Heart left ventricle (tissue), 16 donors: Measurements from ENCODE around the gene CASP4. TPM values are rescaled to one million over a fixed set of nuclear protein-coding genes. Genes with fewer than 3 reads are reported as not detected.

Experiments
- ATAC-seq, 4 donors: fragments of 200-7000 bp; cut with Tn5 transposase; one replicate each; pipeline ENCODE4 v1.9.1; 2020 to 2022; ENCODE audit warnings: moderate library complexity in 4 of 4, mild to moderate bottlenecking in 3 of 4, moderate number of reproducible peaks in 1 of 4
- DNase-seq, 5 donors: peaks; one replicate each; pipeline ENCODE4 v3.0.0-alpha.2; 2020
- H3K27ac ChIP-seq, 12 donors: fragments of 200-600 bp; sonication (generic) in 4 of 12; one replicate each; pipeline versions ENCODE4 v1.5.0 to v1.8.0; 2016 to 2022; ENCODE audit warnings: mild to moderate bottlenecking in 2 of 12
- H3K27me3 ChIP-seq, 9 donors: fragments of 200-600 bp; sonication (generic) in 2 of 9; one replicate each; pipeline versions ENCODE4 v1.5.1 to v1.8.0; 2016 to 2022; ENCODE audit warnings: mild to moderate bottlenecking in 3 of 9
- H3K36me3 ChIP-seq, 9 donors: fragments of 200-600 bp; sonication (generic) in 2 of 9; one replicate each; pipeline versions ENCODE4 v1.5.0 to v1.8.0; 2018 to 2022; ENCODE audit warnings: mild to moderate bottlenecking in 2 of 9
- H3K4me1 ChIP-seq, 12 donors: fragments of 200-600 bp; sonication (generic) in 4 of 12; one replicate each; pipeline versions ENCODE4 v1.5.0 to v1.8.0; 2016 to 2022; ENCODE audit warnings: mild to moderate bottlenecking in 3 of 12
- H3K4me3 ChIP-seq, 12 donors: fragments of 200-600 bp; sonication (generic) in 4 of 12; one replicate each; pipeline versions ENCODE4 v1.5.0 to v1.8.0; 2017 to 2022; ENCODE audit warnings: mild to moderate bottlenecking in 9 of 12, moderate library complexity in 4 of 12
- H3K9me3 ChIP-seq, 12 donors: fragments of 200-600 bp; sonication (generic) in 4 of 12; one replicate each; pipeline versions ENCODE4 v1.5.0 to v1.8.0; 2016 to 2022; ENCODE audit warnings: mild to moderate bottlenecking in 1 of 12
- POLR2A ChIP-seq, 2 donors: fragments of 450-650 bp; IDR thresholded peaks; one replicate each; pipeline ENCODE4 v1.6.1; 2017; ENCODE audit warnings: antibody characterized with exemption in 2 of 2, mild to moderate bottlenecking in 2 of 2, moderate library complexity in 2 of 2
- WGBS, 4 donors: extraction: QIAGEN DNeasy Blood & Tissue Kit in 2 of 4; methylation state at CpG; one replicate each; pipeline versions ENCODE4 v1.1.5 to v1.1.7; 2013 to 2018; 5-methylcytosine and 5-hydroxymethylcytosine counted together
- intact Hi-C, 10 donors: fragments of 100-400 bp; cut with DNase I; formaldehyde crosslinking; loops; one replicate each; pipeline versions ENCODE4 v1.11.1 to v1.14.2; 2022
- polyA plus RNA-seq, 2 donors: library from polyadenylated mRNA; stranded (reverse); fragments of 200-250 nt; gene quantifications; one replicate each; pipeline ENCODE4 v1.2.3, GENCODE V29; 2013
- total RNA-seq, 9 donors: library from RNA; depleted of rRNA in 2 of 9; stranded (reverse); fragments of >200 nt in 2 of 9; fragmentation: NEBNext Ultra II Directional in 3 of 9; extraction: Animal tissue kit (Norgen Biotek cat#: 25700) in 3 of 9; gene quantifications; one replicate each; pipeline versions ENCODE4 v1.1.0 to v1.2.4, GENCODE V29; 2016 to 2023
- TF ChIP-seq, protein P1 (sequence below), 12 donors: fragments of 200-600 bp; sonication (generic) in 4 of 12; IDR thresholded peaks; one replicate each; pipeline versions ENCODE4 v1.5.0 to v1.8.0; 2018 to 2022; ENCODE audit warnings: antibody characterized with exemption in 12 of 12, mild to moderate bottlenecking in 5 of 12
- donor health status: ischemic (EF 13 %, LVEDD 7.1; RV severe dilation, severe dysfunction).
- donor health status: healthy with polysubstance abuse.
- donor health status: DM: no; HTN: yes; CAD: no.
- donor health status: DM: no; HTN: no; CAD: no.
- donor health status: ischemic (EF 25% LVEDD 6.9; RV normal size, moderate dysfunction).
- donor health status: ischemic (EF 25% LVEDD 5.7; RV mildly dilated, moderate dysfunction).
- donor health status: healthy.
- donor health status: DM: yes; HTN: yes; CAD: no.
- donor health status: ischemic (EF 35%, LVEDD 5.7; RV mildly dilated, moderate dysfunction).
- donor health status: nonischemic (EF 11% LVEDD 7.7; RV severe dilation, severe dysfunction).
- donor health status: DM: yes; HTN: yes; CAD: no.
- donor health status: PGD.
- donor health status: ischemic (EF 29% LVEDD 5.4; RV normal size, mild dysfunction).
- donor health status: nonischemic (EF 23%, LVEDD 6.1; RV moderate dilation, normal function).

Gene CASP4
- total and polyA plus RNA-seq, 11 donors = 7.6 to 74.5 (median 11.2) TPM

DNA sequence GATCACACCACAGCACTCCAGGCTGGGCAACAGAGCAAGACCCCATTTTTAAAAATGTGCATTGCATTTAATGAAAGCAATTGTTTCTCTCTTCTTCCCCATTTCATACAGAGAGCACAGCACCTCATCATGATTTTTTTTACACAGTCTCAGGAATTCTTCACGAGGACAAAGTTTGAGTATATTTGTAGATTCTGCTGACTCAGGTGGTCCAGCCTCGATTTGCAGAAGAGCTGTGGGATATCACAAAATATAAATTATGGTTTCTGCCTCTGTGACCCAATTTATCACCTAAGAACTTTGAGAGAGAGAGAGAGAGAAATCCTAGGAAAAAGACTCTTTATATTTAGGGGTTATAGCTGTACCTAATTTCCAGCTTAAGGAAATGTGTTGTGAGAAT, 34.8 kb upstream of the CASP4 start:
- H3K27me3 ChIP-seq = no peaks in the 10 kb centered on the region
- H3K27ac ChIP-seq = no peak overlapping the region
- DNase-seq (no peak), ATAC-seq (no peak)
- H3K36me3 ChIP-seq = no peaks in the 10 kb centered on the region
- intact Hi-C loops = no loop called here
- TF ChIP-seq, protein P1, sequence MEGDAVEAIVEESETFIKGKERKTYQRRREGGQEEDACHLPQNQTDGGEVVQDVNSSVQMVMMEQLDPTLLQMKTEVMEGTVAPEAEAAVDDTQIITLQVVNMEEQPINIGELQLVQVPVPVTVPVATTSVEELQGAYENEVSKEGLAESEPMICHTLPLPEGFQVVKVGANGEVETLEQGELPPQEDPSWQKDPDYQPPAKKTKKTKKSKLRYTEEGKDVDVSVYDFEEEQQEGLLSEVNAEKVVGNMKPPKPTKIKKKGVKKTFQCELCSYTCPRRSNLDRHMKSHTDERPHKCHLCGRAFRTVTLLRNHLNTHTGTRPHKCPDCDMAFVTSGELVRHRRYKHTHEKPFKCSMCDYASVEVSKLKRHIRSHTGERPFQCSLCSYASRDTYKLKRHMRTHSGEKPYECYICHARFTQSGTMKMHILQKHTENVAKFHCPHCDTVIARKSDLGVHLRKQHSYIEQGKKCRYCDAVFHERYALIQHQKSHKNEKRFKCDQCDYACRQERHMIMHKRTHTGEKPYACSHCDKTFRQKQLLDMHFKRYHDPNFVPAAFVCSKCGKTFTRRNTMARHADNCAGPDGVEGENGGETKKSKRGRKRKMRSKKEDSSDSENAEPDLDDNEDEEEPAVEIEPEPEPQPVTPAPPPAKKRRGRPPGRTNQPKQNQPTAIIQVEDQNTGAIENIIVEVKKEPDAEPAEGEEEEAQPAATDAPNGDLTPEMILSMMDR (IDR thresholded peaks at IDR 0.05) = no peak
- no peak for TF ChIP-seq POLR2A (IDR thresholded peaks at IDR 0.05)
- H3K4me3 ChIP-seq = no peak overlapping the region
- H3K9me3 ChIP-seq = no peaks in the 10 kb centered on the region
- H3K4me1 ChIP-seq = no peaks in the 10 kb centered on the region
- WGBS, 4 donors = 60 to 96% (median 94%) methylated on average over 2 of the region's 2 CpGs

DNA sequence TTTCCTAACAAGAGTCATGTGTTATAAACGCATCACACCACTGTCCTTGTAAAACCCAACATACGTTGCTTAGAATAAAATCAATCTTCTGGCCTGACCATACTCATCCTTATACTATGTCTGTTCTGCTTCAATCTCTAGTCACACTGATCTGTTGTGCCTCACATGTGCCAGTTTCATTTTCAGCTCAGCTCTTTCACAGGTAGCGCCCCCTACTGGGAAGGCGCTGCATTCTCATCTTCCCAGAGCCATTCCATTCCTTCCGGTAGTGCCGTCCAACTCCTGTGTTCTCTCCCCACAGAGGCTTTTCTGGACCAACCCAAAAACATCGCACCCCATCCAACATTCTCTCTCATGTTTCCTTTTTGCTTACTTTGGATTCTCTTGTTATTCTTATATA, 32.4 kb upstream of the CASP4 start:
- intact Hi-C loops = no loop called here
- 78 to 79% (median 79%) methylated on average over 7 of the region's 7 CpGs for whole genome bisulfite sequencing, 4 donors
- peak in 1 of 4 donors; percentile 45 for ATAC-seq

DNA sequence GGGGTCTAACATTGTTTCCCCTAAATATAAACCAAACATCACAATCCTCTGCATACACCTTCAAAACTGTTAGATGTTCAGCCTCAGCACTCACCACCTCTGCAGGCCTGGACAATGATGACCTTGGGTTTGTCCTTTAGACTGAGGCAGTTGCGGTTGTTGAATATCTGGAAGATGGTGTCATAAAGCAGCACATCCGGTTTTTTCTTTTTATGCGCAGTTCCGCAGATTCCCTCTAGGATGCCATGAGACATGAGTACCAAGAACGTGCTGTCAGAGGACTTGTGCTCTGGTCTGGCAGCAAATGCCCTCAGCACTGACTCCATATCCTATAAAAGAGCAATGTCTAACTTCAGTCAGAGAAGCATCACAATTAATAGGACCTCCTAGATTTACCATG, 31.8 kb upstream of the CASP4 start:
- intact Hi-C loops = no loop called here
- DNase-seq (no peak), ATAC-seq (no peak)
- Histone ChIP-seq H3K9me3 (no peaks in the 10 kb centered on the region), H3K36me3 (no peaks in the 10 kb centered on the region), H3K4me1 (no peaks in the 10 kb centered on the region), H3K27ac (no peak overlapping the region), H3K27me3 (no peaks in the 10 kb centered on the region), H3K4me3 (no peak overlapping the region)
- no peak for TF ChIP-seq POLR2A (IDR thresholded peaks at IDR 0.05)
- TF ChIP-seq, protein P1 (IDR thresholded peaks at IDR 0.05) = peak in 1 of 12 donors; percentile 6
- 82 to 90% (median 86%) methylated on average over 5 of the region's 5 CpGs for WGBS, 4 donors

More for the DNA sequence above, 32.4 kb upstream of the CASP4 start:
- Histone ChIP-seq H3K27me3 (no peaks in the 10 kb centered on the region), H3K36me3 (no peaks in the 10 kb centered on the region), H3K27ac (no peak overlapping the region), H3K4me3 (no peak overlapping the region), H3K9me3 (no peaks in the 10 kb centered on the region), H3K4me1 (no peaks in the 10 kb centered on the region)
- TF ChIP-seq, protein P1 (IDR thresholded peaks at IDR 0.05) = peak; percentile 33 to 62 (median 53)
- TF ChIP-seq POLR2A (IDR thresholded peaks at IDR 0.05) = no peak
- DNase-seq = no peak

DNA sequence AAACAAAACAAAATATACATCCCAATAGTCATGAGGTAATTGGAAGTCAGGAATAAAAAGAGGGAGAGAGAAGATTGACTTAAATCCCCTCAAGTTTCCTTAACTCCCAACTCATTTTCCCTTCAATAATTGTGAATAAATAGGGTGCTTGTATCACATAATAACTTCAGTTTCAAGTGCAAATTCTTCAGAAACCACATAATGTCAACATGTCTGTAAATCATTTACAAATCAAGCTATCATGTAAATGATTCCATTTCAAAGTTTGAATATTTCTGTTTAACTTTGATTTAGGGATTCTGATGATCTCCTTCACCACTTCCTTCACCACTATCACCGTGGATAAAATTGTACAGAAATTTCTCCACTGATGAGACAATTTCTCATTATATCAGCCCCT, 31.3 kb upstream of the CASP4 start:
- ATAC-seq = no peak
- WGBS, 4 donors = 81 to 94% (median 89%) methylated on average over 1 of the region's 1 CpG
- no peaks in the 10 kb centered on the region for H3K4me1 ChIP-seq

More for the DNA sequence above, 31.3 kb upstream of the CASP4 start:
- TF ChIP-seq, protein P1 (IDR thresholded peaks at IDR 0.05) = no peak
- no peak for TF ChIP-seq POLR2A (IDR thresholded peaks at IDR 0.05)
- H3K4me3 ChIP-seq = no peak overlapping the region
- H3K9me3 ChIP-seq = no peaks in the 10 kb centered on the region
- no peak overlapping the region for H3K27ac ChIP-seq
- intact Hi-C loops = no loop called here
- no peak for DNase-seq
- H3K36me3 ChIP-seq = no peaks in the 10 kb centered on the region
- H3K27me3 ChIP-seq = no peaks in the 10 kb centered on the region
